HUES64 (cell line): ENCODE results near the gene KCNK15.

ENCODE experiments used
- H3K27ac ChIP-seq: 2 replicates; pipeline ENCODE4 v1.7.0; 2013; ENCODE audit warnings: low read depth, low read length, inconsistent platforms
- H3K27me3 ChIP-seq: 2 replicates; pipeline ENCODE4 v1.6.1; 2013; ENCODE audit warnings: mild to moderate bottlenecking, low read length; ENCODE audit not compliant: insufficient read depth
- H3K36me3 ChIP-seq: 2 replicates; pipeline ENCODE4 v1.6.1; 2013; ENCODE audit warnings: mild to moderate bottlenecking, low read length; ENCODE audit not compliant: insufficient read depth
- H3K4me1 ChIP-seq: 2 replicates; pipeline ENCODE4 v1.6.1; 2013; ENCODE audit warnings: mild to moderate bottlenecking, low read length, moderate library complexity; ENCODE audit not compliant: insufficient read depth
- H3K4me3 ChIP-seq: 2 replicates; pipeline ENCODE4 v1.5.1; 2013; ENCODE audit warnings: mild to moderate bottlenecking, low read length, moderate library complexity
- H3K9ac ChIP-seq: 2 replicates; pipeline ENCODE4 v1.6.1; 2013; ENCODE audit warnings: mild to moderate bottlenecking, low read depth, low read length
- H3K9me3 ChIP-seq: 2 replicates; pipeline ENCODE4 v1.6.1; 2013; ENCODE audit warnings: low read depth, low read length; ENCODE audit not compliant: insufficient read depth
- WGBS: fragments of 150-250, 120-280 bp; methylation state at CpG from one replicate; pipeline ENCODE4 v1.1.7; 2013; ENCODE audit warnings: missing lambda C conversion rate; 5-methylcytosine and 5-hydroxymethylcytosine counted together

Gene KCNK15

DNA sequence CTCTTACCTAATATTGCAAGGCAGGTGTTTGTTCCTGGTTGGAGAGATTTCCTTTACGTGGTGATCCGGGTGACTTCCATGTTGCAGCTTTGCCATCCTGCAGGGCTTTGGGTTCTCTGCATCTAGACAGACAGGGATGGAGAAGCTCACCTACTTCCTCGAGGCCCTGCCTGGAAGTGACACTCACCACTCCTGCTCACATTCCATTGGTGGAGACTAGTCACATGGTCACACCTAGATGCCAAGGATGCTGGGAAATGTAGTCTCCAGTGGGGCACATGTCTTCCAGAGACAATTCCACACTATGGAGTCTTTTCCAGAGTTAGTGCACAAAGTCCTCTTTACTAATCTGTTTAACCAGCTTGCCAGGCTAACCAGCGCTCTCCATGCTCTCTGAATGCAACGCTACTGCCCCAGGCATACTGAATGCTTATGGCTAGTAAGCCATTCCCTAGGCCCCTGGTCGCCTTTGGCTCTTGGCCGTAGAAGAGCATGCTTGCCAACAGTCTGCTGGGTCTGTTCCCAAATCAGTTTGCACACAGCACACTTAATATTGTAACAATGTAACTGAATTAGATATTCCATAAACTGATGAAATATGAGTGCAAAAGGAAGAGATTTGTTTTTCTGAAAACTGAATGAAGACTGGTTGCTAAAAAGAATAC lies 6.7 kb upstream of the KCNK15 start:
- Histone ChIP-seq H3K9ac (no peak overlapping the region), H3K27ac (no peak overlapping the region), H3K9me3 (no peaks in the 10 kb centered on the region), H3K36me3 (no peaks in the 10 kb centered on the region), H3K27me3 (peaks cover 9% of the 10 kb centered on the region), H3K4me1 (0 out of 2 replicates have a peak, but pooled peaks cover 3% of the 10 kb centered on the region), H3K4me3 (peak overlapping the region; percentile 3; the same call in 1 of the 2 replicates)
- 79% methylated on average over 7 of the region's 7 CpGs for WGBS

DNA sequence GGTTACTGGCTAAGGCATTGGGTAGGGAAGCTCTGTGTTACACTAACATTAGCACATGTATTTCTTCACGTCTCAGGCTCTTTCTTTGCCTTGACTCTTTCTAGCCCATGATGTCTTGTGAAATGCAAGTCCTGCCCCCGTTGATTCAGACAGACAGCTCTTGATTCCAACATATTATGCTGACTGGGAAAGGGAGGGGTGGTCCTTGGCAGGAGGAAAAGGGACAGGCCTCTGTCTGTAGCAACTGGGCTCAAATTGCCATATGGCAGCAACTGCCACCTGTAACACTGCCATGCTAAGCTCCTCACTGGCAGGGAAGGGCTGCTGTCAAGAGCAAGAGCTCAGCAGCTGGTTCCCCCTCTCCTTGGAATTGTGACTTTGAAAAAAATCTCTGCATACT lies 5.7 kb upstream of the KCNK15 start:
- no peaks in the 10 kb centered on the region for H3K36me3 ChIP-seq
- H3K9me3 ChIP-seq: no peaks in the 10 kb centered on the region
- no peak overlapping the region for H3K27ac ChIP-seq
- peaks cover 18% of the 10 kb centered on the region for H3K27me3 ChIP-seq
- H3K4me1 ChIP-seq: 0 out of 2 replicates have a peak, but pooled peaks cover 3% of the 10 kb centered on the region
- WGBS: 86% methylated on average over 2 of the region's 2 CpGs
- H3K9ac ChIP-seq: no peak overlapping the region
- H3K4me3 ChIP-seq: no peak overlapping the region

DNA sequence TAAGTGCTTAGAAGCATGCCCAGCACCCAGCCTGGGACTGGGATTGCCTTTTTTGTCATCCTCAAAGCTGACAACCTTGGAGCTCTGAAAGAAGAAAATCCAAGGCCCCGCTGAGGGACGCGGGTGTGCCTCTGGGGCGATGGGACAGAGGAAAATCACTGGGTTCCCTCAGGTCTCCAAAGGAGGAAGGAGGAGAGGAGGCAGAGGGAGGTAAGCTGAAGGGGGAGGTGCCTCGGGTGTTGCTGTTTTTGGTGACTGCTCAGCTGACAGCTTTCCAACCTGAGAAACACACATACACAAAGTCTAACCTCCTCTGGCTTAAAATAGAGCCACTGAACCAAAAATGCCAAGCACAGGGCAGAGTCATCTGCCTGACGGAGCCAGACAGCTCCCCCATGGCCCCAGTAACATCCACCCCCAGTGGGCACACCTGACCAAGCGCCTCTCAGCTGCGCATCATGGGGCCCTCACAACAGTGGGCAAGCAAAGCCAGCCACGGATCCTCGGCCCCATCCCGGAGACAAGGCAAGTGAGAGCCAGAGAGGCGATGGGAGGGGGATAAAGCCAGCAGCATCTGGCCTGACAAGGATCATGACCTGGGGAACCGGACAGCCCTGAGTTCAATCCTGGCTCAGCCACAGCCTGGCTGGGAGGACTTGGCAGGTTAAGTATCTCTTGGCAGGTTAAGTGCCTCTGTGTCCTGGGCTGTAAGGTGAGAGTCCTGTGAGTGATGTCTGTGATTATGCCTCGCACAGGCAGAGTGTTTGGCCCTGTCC lies 3.2 kb upstream of the KCNK15 start:
- WGBS: 83% methylated on average over 13 of the region's 14 CpGs
- Histone ChIP-seq H3K27me3 (peaks cover 42% of the 10 kb centered on the region), H3K36me3 (no peaks in the 10 kb centered on the region), H3K4me3 (no peak overlapping the region), H3K9me3 (no peaks in the 10 kb centered on the region), H3K27ac (no peak overlapping the region), H3K4me1 (peaks cover 11% of the 10 kb centered on the region; the same call in 1 of the 2 replicates), H3K9ac (no peak overlapping the region)

DNA sequence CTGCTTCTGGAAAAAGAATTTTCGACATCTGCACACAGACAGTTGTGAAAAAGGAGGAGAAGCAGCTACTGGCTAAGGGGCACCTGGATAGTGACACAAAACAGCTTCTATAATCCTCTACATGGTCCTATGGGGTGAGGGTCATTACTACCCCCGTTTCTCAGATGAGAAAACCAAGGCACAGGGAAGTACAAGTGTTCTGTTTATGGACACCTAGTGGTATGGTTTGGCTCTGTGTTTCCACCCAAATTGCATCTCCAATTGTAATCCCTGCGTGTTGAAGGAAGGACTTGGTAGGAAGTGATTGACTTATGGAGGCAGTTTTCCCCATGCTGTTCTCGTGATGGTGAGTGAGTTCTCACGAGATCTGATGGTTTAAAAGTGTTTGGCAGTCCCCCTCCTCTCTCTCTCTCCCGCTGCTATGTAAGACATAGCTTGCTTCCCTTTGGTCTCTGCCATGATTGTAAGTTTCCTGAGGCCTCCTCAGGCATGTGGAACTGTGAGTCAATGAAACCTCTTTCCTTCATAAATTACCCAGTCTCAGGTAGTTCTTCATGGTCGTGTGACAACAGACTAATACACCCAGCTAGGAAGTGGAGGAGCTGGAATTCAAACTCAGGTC lies 2.5 kb upstream of the KCNK15 start:
- WGBS: 86% methylated on average over 7 of the region's 7 CpGs
- Histone ChIP-seq H3K4me1 (peaks cover 11% of the 10 kb centered on the region; the same call in 1 of the 2 replicates), H3K4me3 (no peak overlapping the region), H3K9ac (no peak overlapping the region), H3K27me3 (peaks cover 42% of the 10 kb centered on the region), H3K9me3 (no peaks in the 10 kb centered on the region), H3K27ac (no peak overlapping the region), H3K36me3 (no peaks in the 10 kb centered on the region)

DNA sequence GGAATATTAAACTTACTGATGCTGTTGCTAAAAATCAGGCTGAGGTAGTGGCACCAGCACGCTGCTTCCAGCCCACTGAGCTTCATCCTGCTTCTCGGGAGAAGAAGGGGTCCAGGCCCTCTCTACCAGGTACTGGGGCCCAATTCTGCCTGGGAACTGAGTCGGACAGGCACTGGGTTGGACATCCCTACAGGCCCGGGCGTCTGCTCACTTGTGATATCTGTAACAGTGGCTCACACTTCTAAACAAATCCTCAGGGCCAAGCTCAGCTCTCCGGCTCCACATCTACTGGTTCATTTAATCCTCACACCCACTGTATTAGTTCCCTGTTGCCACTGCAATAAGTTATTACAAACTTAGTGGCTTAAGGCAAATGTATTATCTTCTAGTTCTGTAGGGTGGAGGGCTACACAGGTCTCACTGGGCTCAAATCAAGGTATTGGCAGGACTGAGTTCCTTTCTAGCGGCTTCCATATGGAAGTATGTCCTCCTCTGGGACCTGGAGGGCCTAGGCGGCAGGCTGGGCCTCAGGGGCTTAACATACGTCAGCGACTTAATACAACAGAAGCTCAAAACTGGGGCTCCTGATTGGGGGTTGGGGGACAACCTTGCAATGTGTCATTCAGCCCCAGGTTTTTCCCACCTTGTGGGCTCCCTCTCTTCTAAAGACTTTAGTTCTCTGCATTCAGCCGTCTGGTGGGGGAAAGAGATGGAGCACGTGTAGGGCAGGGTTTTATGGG lies 1.6 kb upstream of the KCNK15 start:
- Histone ChIP-seq H3K4me3 (no peak overlapping the region), H3K27ac (no peak overlapping the region), H3K9ac (no peak overlapping the region), H3K27me3 (peaks cover 42% of the 10 kb centered on the region), H3K9me3 (no peaks in the 10 kb centered on the region), H3K36me3 (no peaks in the 10 kb centered on the region), H3K4me1 (peaks cover 11% of the 10 kb centered on the region; the same call in 1 of the 2 replicates)
- 91% methylated on average over 12 of the region's 12 CpGs for WGBS

DNA sequence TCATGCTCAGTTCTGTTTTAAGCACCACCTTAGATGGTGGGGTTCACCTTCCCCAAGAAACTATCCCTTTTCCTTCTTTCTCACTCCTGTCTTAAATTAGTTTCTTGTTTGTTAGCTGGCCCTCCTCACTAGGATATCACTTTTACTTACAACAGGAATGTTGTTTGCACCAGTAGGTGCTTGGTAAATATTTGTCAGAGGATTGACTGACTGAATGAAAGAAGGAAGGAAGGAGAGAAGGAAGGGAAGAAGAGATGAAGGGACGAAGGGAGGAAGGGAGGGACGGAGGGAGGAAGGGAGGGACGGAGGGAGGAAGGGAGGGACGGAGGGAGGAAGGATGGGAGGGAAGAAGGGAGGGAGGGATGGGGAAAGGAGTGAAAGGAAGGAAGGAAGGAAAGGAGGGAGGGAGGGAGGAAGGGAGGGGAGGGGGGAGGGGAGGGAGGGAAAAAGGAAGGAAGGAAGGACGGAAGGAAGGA lies 505 bp upstream of the KCNK15 start:
- no peaks in the 10 kb centered on the region for H3K9me3 ChIP-seq
- peak overlapping the region; percentile 61 for H3K4me3 ChIP-seq
- H3K27ac ChIP-seq: no peak overlapping the region
- H3K27me3 ChIP-seq: peaks cover 42% of the 10 kb centered on the region
- H3K9ac ChIP-seq: no peak overlapping the region
- 39% methylated on average over 5 of the region's 5 CpGs for WGBS
- H3K36me3 ChIP-seq: no peaks in the 10 kb centered on the region
- peaks cover 11% of the 10 kb centered on the region; the same call in 1 of the 2 replicates for H3K4me1 ChIP-seq

DNA sequence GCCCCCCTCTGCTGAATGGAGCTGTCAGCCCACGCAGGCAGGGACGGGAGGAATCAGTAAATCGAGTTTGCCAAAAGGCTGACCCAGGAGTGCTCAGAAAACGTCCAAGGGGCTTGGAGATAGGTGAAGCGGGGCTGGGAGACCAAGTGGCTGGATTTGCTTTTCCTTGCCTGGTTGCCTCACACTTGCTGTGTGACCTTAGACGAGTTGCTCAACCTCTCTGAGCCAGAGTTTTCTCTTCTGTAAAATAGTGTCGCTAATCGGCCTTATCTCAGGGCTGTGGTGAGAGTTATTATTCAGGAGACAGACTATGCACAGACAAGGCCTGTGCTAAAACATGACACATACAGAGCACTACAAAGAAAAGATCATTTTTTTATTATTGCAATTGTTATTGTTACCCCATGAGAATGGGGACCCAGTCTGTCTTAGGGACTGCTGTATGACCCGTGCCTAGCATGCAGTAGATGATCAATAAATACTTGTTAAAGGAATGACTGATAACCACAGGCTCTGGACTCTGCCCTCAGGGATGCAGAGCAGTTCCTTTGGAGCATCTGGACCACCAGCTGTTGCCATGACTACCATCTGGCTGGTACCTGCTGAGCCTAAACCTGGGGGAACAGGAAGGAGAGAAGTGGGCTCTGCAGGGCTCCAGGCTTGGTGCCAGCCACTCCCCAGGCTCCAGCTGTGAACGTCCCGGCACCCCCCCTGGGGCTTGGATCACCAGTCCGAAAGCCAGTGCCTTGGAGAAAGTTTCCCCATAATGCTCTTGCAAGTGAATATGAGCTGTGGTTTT lies 901 bp downstream of the KCNK15 start:
- Histone ChIP-seq H3K4me1 (peaks cover 11% of the 10 kb centered on the region; the same call in 1 of the 2 replicates), H3K27ac (no peak overlapping the region), H3K9me3 (no peaks in the 10 kb centered on the region), H3K9ac (no peak overlapping the region; the same call in 1 of the 2 replicates), H3K27me3 (peaks cover 42% of the 10 kb centered on the region), H3K4me3 (peak overlapping the region; percentile 61), H3K36me3 (no peaks in the 10 kb centered on the region)
- 48% methylated on average over 12 of the region's 12 CpGs for WGBS

DNA sequence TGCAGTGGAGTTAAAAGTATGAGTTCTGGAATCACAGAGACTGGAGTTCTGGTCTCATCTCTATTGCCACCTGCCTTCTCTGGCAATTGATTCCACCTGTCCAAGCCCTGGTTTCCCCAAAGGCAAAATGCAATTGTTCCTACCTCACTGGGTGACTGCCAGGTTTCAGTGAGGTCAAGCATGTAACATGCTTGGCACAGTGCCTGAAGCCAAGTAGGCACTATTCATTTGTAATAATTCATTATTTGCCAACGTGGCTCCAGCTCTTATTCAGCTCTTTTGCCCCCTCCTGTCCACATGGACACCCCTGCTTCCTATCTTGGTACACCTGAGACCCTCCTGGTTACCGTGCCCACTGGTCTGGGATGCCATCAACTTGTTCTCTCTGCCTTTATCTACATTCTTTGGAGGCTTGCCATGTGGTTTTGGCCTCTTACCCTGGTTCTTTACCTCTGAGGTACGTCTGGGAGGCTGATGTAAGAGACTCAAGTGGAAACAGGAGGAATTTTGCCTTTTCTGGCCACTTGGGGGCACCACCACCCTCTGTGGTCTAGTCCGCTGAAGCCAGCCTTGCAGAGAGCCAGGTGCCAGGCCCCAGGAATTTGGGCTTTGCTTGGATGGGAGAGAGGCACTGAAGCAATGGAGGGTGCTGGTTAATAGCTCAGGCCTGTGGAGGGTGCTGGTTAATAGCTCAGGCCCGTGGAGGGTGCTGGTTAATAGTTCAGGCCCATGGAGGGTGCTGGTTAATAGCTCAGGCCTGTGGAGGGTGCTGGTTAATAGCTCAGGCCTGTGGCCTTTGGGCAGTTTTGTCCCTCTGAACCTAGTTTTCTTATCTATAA lies 1.7 kb downstream of the KCNK15 start:
- H3K27me3 ChIP-seq: peaks cover 39% of the 10 kb centered on the region
- no peaks in the 10 kb centered on the region for H3K9me3 ChIP-seq
- H3K36me3 ChIP-seq: no peaks in the 10 kb centered on the region
- WGBS: 22% methylated on average over 5 of the region's 5 CpGs
- no peak overlapping the region for H3K27ac ChIP-seq
- peaks cover 14% of the 10 kb centered on the region for H3K4me1 ChIP-seq
- no peak overlapping the region for H3K4me3 ChIP-seq
- no peak overlapping the region for H3K9ac ChIP-seq

DNA sequence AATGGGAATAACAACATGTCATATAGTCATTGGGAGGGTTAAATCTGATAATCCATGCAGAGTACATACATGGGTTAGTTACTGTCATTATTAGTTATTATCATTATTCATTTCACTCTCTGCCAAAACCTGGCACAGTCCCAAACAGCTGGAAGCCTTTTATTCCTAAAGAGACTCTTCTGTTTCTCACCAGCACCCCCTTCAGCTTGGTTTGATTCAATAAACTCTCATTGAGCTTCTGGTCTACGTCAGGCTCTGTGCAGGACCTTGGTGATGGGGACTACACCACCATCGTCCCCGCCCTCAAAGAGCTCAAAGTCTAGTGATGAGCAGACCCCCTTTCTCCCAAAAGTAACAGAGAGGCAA lies 2.3 kb downstream of the KCNK15 start:
- Histone ChIP-seq H3K4me3 (no peak overlapping the region), H3K9ac (no peak overlapping the region), H3K36me3 (no peaks in the 10 kb centered on the region), H3K4me1 (peaks cover 16% of the 10 kb centered on the region), H3K9me3 (no peaks in the 10 kb centered on the region), H3K27me3 (peaks cover 39% of the 10 kb centered on the region), H3K27ac (no peak overlapping the region)
- WGBS: 90% methylated on average over 3 of the region's 3 CpGs
